Endothelial cell of umbilical vein (primary cell): ENCODE measurements around the gene DSEL. TPM values are rescaled to one million over a fixed set of nuclear protein-coding genes. Genes with fewer than 3 reads are reported as not detected.

Experiments used
- BruUV-seq: library from RNA; stranded (reverse); fragments of 400-500 nt; replicated peaks from 2 replicates; lab custom pipeline; 2021; lab: Mats Ljungman, UMichigan
- CTCF ChIA-PET: fragments of 300-600, 350-600 bp; sonication (Branson Sonifier 250); formaldehyde crosslinking; loops from one replicate; lab custom pipeline; 2021; ENCODE audit warnings: antibody characterized with exemption, inconsistent platforms; lab: Charles Lee
- POLR2A ChIA-PET: fragments of 300-600, 350-600 bp; sonication (Branson Sonifier 250); formaldehyde crosslinking; loops from one replicate; lab custom pipeline; 2021; ENCODE audit warnings: antibody characterized with exemption, inconsistent platforms; lab: Charles Lee
- DNase-seq: peaks from one replicate; pipeline ENCODE4 v3.0.0-alpha.2; 2011; ENCODE audit warnings: low read depth, low spot score
- FAIRE-seq: peaks from 2 replicates; lab custom pipeline; 2011; peaks lifted over from hg19 to GRCh38; lab: Jason Lieb, UNC
- H2AFZ ChIP-seq: 2 replicates; pipeline ENCODE4 v1.6.0; 2012; ENCODE audit warnings: low read depth, low read length, control low read depth, inconsistent platforms
- H3K27ac ChIP-seq: 2 replicates; pipeline ENCODE4 v1.5.1; 2011; ENCODE audit warnings: low read depth, mild to moderate bottlenecking, control low read depth, low read length, moderate library complexity; ENCODE audit not compliant: insufficient read depth
- H3K27me3 ChIP-seq, 2 experiments: 2 replicates each; pipeline versions ENCODE4 v1.6.0 to v1.6.1; 2011; ENCODE audit warnings: low read length in 2 of 2, mixed read lengths in 1 of 2; ENCODE audit not compliant: control insufficient read depth in 2 of 2, insufficient read depth in 2 of 2
- H3K36me3 ChIP-seq, 2 experiments: 2 replicates in 1 of 2; 3 replicates in 1 of 2; pipeline ENCODE4 v1.5.1; 2011; ENCODE audit warnings: low read length in 2 of 2, mild to moderate bottlenecking in 1 of 2, moderate library complexity in 1 of 2; ENCODE audit not compliant: control insufficient read depth in 2 of 2, insufficient read depth in 2 of 2; ENCODE audit errors: extremely low read depth in 1 of 2
- H3K4me1 ChIP-seq: 3 replicates; pipeline ENCODE4 v1.5.1; 2011; ENCODE audit warnings: mild to moderate bottlenecking, low read length; ENCODE audit not compliant: control insufficient read depth, insufficient read depth; ENCODE audit errors: extremely low read depth
- H3K4me2 ChIP-seq: 2 replicates; pipeline ENCODE4 v1.6.1; 2011; ENCODE audit warnings: low read length, control low read depth, mixed read lengths; ENCODE audit not compliant: insufficient read depth
- H3K4me3 ChIP-seq, 3 experiments: fragments of 200-600 bp in 1 of 3; sonication (generic), shearing (Covaris generic) in 1 of 3; replicated peaks in 1 of 3; 2 replicates each; pipeline ENCODE4 v1.5.1; 2011 to 2016; ENCODE audit warnings: control low read depth in 3 of 3, low read length in 3 of 3, mild to moderate bottlenecking in 2 of 3, inconsistent platforms in 1 of 3, low read depth in 1 of 3, moderate library complexity in 1 of 3; ENCODE audit not compliant: insufficient read depth in 1 of 3
- H3K79me2 ChIP-seq: 2 replicates; pipeline ENCODE4 v1.6.0; 2012; ENCODE audit warnings: low read length, inconsistent platforms; ENCODE audit not compliant: control insufficient read depth, insufficient read depth
- H3K9ac ChIP-seq: replicated peaks from 2 replicates; pipeline ENCODE3; 2011; ENCODE audit warnings: low read length, control low read depth; ENCODE audit not compliant: insufficient read depth; ENCODE audit errors: extremely low read depth
- H3K9me1 ChIP-seq: replicated peaks from 3 replicates; pipeline ENCODE4 v1.6.0; 2011; ENCODE audit warnings: mild to moderate bottlenecking, low read length; ENCODE audit not compliant: control insufficient read depth, insufficient read depth; ENCODE audit errors: extremely low read depth
- H3K9me3 ChIP-seq: replicated peaks from 2 replicates; pipeline ENCODE4 v1.5.1; 2012; ENCODE audit warnings: low read length, inconsistent platforms; ENCODE audit not compliant: control insufficient read depth, insufficient read depth
- H4K20me1 ChIP-seq: replicated peaks from 2 replicates; pipeline ENCODE3; 2011; ENCODE audit warnings: mild to moderate bottlenecking, low read length; ENCODE audit not compliant: control insufficient read depth, insufficient read depth; ENCODE audit errors: extremely low read depth
- EZH2 ChIP-seq: IDR thresholded peaks from 2 replicates; pipeline ENCODE4 v1.6.1; 2012; ENCODE audit warnings: borderline replicate concordance, low read depth, mild to moderate bottlenecking, moderate library complexity, low read length, inconsistent platforms; ENCODE audit not compliant: severe bottlenecking
- GATA2 ChIP-seq: IDR thresholded peaks from 2 replicates; pipeline ENCODE4 v1.7.0; 2011; ENCODE audit warnings: low read depth, mild to moderate bottlenecking, moderate library complexity, mixed read lengths, low read length; ENCODE audit not compliant: insufficient read length, insufficient read depth
- JUN ChIP-seq: IDR thresholded peaks from 2 replicates; pipeline ENCODE4 v1.6.1; 2011; ENCODE audit warnings: borderline replicate concordance, low read depth; ENCODE audit not compliant: insufficient read length, insufficient read depth
- MYC ChIP-seq: IDR thresholded peaks from one replicate; pipeline ENCODE4 v1.6.1; 2011; ENCODE audit warnings: mild to moderate bottlenecking, low read depth, low read length
- POLR2A ChIP-seq: IDR thresholded peaks from 2 replicates; pipeline ENCODE4 v1.6.1; 2012; ENCODE audit warnings: low read depth, mild to moderate bottlenecking, control low read depth, low read length
- POLR2AphosphoS5 ChIP-seq: IDR thresholded peaks from 2 replicates; pipeline ENCODE4 v1.6.1; 2012; ENCODE audit warnings: low read depth, mild to moderate bottlenecking, control low read depth, low read length, moderate library complexity; ENCODE audit not compliant: insufficient read depth
- dilution Hi-C: fragments of 300-500 bp; cut with MboI; formaldehyde crosslinking; loops from one replicate; pipeline ENCODE4 v1.15.0; 2019; ENCODE audit warnings: low sequenced_read_pairs; ENCODE audit not compliant: extremely low pct_ligation_motif_present
- intact Hi-C: fragments of 100-400 bp; cut with micrococcal nuclease; formaldehyde crosslinking; loops from one replicate; pipeline ENCODE4 v1.10.0; 2022
- polyA plus RNA-seq, 4 experiments: library from polyadenylated mRNA; depleted of rRNA in 3 of 4; stranded (reverse) in 3 of 4; unstranded in 1 of 4; fragments of >200 nt; gene quantifications; 2 replicates each; pipeline versions ENCODE4 v1.2.1 to v1.2.3, GENCODE V29; 2011 to 2012; ENCODE audit warnings: missing spikeins in 1 of 4
- total RNA-seq: library from RNA; stranded (reverse); gene quantifications from 2 replicates; pipeline ENCODE4 v1.2.3, GENCODE V29; 2021
- TF ChIP-seq, protein P1 (sequence below): IDR thresholded peaks from 2 replicates; pipeline ENCODE4 v1.6.1; 2011; ENCODE audit not compliant: insufficient read depth, insufficient read length
- TF ChIP-seq, protein P2 (sequence below), 2 donors: IDR thresholded peaks; 1 replicate in 1 of 2; 2 replicates in 1 of 2; pipeline ENCODE4 v1.5.1; 2011; ENCODE audit warnings: low read length in 2 of 2, mild to moderate bottlenecking in 2 of 2, moderate library complexity in 2 of 2, control low read depth in 1 of 2, inconsistent platforms in 1 of 2, low read depth in 1 of 2; ENCODE audit not compliant: insufficient read depth in 1 of 2; ENCODE audit errors: extremely low read depth in 1 of 2

DSEL gene
- total and polyA plus RNA-seq, 2 donors (not counting 3 experiments of a cell fraction or from before 2014, with no cell fraction given) = 2.0 to 4.5 TPM

DNA sequence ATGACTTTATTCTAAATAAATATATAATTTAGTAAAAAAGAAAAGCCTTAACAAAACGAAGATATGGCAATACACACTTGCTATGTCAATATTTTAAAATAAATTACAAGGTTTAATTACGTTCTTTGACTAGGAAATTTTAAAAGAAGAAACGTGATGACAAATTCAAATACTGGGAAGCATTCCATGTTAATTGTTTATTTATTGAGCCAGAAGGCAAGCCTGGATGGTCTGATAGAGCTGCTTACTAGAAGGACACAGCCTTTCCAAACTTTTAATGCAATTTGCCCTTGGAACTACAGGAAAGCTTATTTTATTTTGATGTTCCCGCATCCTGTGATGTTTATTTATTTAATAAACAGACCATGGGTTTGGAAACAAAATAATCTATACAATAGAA lies 33.4 kb upstream of the DSEL start:
- Histone ChIP-seq H3K4me3 (no peak overlapping the region), H3K36me3 (no peaks in the 10 kb centered on the region), H3K27me3 (no peaks in the 10 kb centered on the region), H4K20me1 (no peaks in the 10 kb centered on the region), H3K79me2 (no peaks in the 10 kb centered on the region), H3K9me3 (no peaks in the 10 kb centered on the region), H3K27ac (no peak overlapping the region), H3K9me1 (no peaks in the 10 kb centered on the region), H3K4me1 (peaks cover 6% of the 10 kb centered on the region), H2AFZ (no peak overlapping the region), H3K4me2 (no peak overlapping the region), H3K9ac (no peak overlapping the region)
- ChIA-PET POLR2A (no interaction called here), CTCF (interaction anchor here (1.5 kb wide), 1 partner anchor 25 kb away, joined by 6 read pairs; no protein-coding TSS in a partner anchor)
- DNase-seq (no peak), FAIRE-seq (peak; percentile 15)
- TF ChIP-seq JUN (no peak), MYC (no peak), EZH2 (no peak), GATA2 (no peak), POLR2AphosphoS5 (no peak), POLR2A (no peak)
- TF ChIP-seq, protein P1, sequence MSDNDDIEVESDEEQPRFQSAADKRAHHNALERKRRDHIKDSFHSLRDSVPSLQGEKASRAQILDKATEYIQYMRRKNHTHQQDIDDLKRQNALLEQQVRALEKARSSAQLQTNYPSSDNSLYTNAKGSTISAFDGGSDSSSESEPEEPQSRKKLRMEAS = no peak
- TF ChIP-seq, protein P2, sequence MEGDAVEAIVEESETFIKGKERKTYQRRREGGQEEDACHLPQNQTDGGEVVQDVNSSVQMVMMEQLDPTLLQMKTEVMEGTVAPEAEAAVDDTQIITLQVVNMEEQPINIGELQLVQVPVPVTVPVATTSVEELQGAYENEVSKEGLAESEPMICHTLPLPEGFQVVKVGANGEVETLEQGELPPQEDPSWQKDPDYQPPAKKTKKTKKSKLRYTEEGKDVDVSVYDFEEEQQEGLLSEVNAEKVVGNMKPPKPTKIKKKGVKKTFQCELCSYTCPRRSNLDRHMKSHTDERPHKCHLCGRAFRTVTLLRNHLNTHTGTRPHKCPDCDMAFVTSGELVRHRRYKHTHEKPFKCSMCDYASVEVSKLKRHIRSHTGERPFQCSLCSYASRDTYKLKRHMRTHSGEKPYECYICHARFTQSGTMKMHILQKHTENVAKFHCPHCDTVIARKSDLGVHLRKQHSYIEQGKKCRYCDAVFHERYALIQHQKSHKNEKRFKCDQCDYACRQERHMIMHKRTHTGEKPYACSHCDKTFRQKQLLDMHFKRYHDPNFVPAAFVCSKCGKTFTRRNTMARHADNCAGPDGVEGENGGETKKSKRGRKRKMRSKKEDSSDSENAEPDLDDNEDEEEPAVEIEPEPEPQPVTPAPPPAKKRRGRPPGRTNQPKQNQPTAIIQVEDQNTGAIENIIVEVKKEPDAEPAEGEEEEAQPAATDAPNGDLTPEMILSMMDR (IDR thresholded peaks at IDR 0.05; ENCODE audit: extremely low read depth in 1 of 2, insufficient read depth in 1 of 2, low read depth in 1 of 2, low read length in 2 of 2) = no peak
- intact Hi-C loops = no loop called here
- BruUV-seq = no TSS peak
- dilution Hi-C loops = no loop called here
